ENCODE results near the gene FBXW12.
A peak's percentile ranks its signal among the peaks of the same experiment; 100 is the strongest.

FBXW12 gene

GRCh38 chr3:48437812-48438211 lies 65.8 kb downstream of the FBXW12 start:
- DNase-seq = no peak

- peak; percentile 93 for DNase-seq
These were observed 68.0 kb downstream of the FBXW12 start, which contains the start of the genes CCDC51 and TMA7 for GRCh38 chr3:48439820-48440589. Gene CCDC51, minus strand, starts transcription at chr3:48440119. Its CDS starts 4,991 bp downstream, at chr3:48435128. Gene TMA7, plus strand, starts transcription at chr3:48440257. Its CDS starts 40 bp downstream, at chr3:48440297.

GRCh38 chr3:48440590-48440958 lies 68.6 kb downstream of the FBXW12 start:
- DNase-seq = no peak

- DNase-seq = no peak
These were observed 69.9 kb downstream of the FBXW12 start for GRCh38 chr3:48441940-48442339.

All from amniotic stem cell (primary cell).